Stimulated activated naive CD4-positive, alpha-beta T cell treated with Interleukin-2 at 50 U/mL for 16 hours (primary cell): ENCODE measurements around the gene FOXP3.
"Not testable (repeated sequence)": the region's sequence is repeated elsewhere in the genome, so short reads cannot be mapped to it uniquely, and the experiment has no call there.

ENCODE experiments used
- DNase-seq: peaks from one replicate; lab custom pipeline; 2025; lab: John Stamatoyannopoulos, UW

The FOXP3 gene

GRCh38 chrX:49264460-49264859 is at the start of gene FOXP3:
Gene FOXP3 (minus strand): TSS chrX:49264710. CDS start chrX:49258505, 6,205 bp downstream.
- no peak for DNase-seq

- no peak for DNase-seq
Measured at GRCh38 chrX:49312176-49312575, 47.7 kb upstream of the FOXP3 start.

GRCh38 chrX:49310371-49310770 is 45.9 kb upstream of the FOXP3 start:
- DNase-seq: no peak

GRCh38 chrX:49309401-49309981 is 45.0 kb upstream of the FOXP3 start:
- DNase-seq: no peak

GRCh38 chrX:49308604-49309269 is 44.2 kb upstream of the FOXP3 start:
- no peak for DNase-seq

- DNase-seq: not testable (repeated sequence)
Measured at GRCh38 chrX:49307775-49308174, 43.3 kb upstream of the FOXP3 start.

GRCh38 chrX:49303346-49303745 is 38.8 kb upstream of the FOXP3 start, which contains the start of gene GAGE10:
Gene GAGE10 (plus strand): TSS chrX:49303646. CDS start chrX:49304860, 1,214 bp downstream.
- DNase-seq: no peak

- DNase-seq: no peak
Measured at GRCh38 chrX:49300703-49301102, 36.2 kb upstream of the FOXP3 start.

- not testable (repeated sequence) for DNase-seq
Measured at GRCh38 chrX:49299293-49299692, 34.8 kb upstream of the FOXP3 start.

- no peak for DNase-seq
Measured at GRCh38 chrX:49292400-49293362, 28.2 kb upstream of the FOXP3 start.

GRCh38 chrX:49291615-49292337 is 27.3 kb upstream of the FOXP3 start:
- DNase-seq: peak; percentile 58

- DNase-seq: no peak
Measured at GRCh38 chrX:49290215-49290614, 25.7 kb upstream of the FOXP3 start.

- DNase-seq: no peak
Measured at GRCh38 chrX:49287665-49288064, 23.2 kb upstream of the FOXP3 start.

GRCh38 chrX:49286581-49286980 is 22.1 kb upstream of the FOXP3 start:
- DNase-seq: no peak

GRCh38 chrX:49286136-49286535 is 21.6 kb upstream of the FOXP3 start:
- DNase-seq: no peak

GRCh38 chrX:49284212-49284611 is 19.7 kb upstream of the FOXP3 start:
- DNase-seq: no peak

- DNase-seq: no peak
Measured at GRCh38 chrX:49282647-49283011, 18.1 kb upstream of the FOXP3 start.

GRCh38 chrX:49278081-49278480 is 13.6 kb upstream of the FOXP3 start:
- DNase-seq: no peak

- no peak for DNase-seq
Measured at GRCh38 chrX:49277535-49277830, 13.0 kb upstream of the FOXP3 start.

- DNase-seq: peak; percentile 21
Measured at GRCh38 chrX:49276671-49277534, 12.4 kb upstream of the FOXP3 start.

- DNase-seq: no peak
Measured at GRCh38 chrX:49276207-49276606, 11.7 kb upstream of the FOXP3 start.
